Stimulated activated CD8-positive, alpha-beta memory T cell treated with anti-CD3 and anti-CD28 coated beads, Interleukin-15, amount 100 ng/mL, for 4 hours (primary cell): ENCODE results near the gene IQGAP2.

Experiments
- DNase-seq, 2 donors: peaks; one replicate each; pipeline ENCODE4 v3.0.0-alpha.2; 2020; ENCODE audit warnings: low read depth in 2 of 2

Gene IQGAP2

DNA sequence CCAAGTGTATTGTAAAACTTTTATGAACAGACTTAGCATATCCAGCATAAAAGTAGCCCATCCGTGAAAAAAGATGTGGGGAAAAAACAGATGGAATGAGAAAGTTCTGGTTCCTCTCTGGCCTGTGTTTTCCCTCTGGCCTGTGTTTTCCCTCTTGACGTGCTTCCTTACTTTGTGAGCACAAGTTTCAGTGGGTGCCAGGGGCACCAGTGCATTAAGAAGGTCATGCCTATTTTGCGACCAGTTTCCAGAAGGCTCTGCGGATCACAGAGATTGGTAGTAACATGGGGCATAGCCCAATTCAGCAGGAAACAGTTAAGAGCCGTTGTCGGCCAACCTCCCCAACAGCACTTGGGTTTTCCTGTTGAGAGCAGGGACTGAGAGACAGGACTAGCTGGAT is 43.7 kb downstream of the IQGAP2 start:
- no peak for DNase-seq

GRCh38 chr5:76449606-76450005 is 46.5 kb downstream of the IQGAP2 start:
- no peak for DNase-seq

- DNase-seq, result no peak
These were observed 47.0 kb downstream of the IQGAP2 start for GRCh38 chr5:76450054-76450453.

DNA sequence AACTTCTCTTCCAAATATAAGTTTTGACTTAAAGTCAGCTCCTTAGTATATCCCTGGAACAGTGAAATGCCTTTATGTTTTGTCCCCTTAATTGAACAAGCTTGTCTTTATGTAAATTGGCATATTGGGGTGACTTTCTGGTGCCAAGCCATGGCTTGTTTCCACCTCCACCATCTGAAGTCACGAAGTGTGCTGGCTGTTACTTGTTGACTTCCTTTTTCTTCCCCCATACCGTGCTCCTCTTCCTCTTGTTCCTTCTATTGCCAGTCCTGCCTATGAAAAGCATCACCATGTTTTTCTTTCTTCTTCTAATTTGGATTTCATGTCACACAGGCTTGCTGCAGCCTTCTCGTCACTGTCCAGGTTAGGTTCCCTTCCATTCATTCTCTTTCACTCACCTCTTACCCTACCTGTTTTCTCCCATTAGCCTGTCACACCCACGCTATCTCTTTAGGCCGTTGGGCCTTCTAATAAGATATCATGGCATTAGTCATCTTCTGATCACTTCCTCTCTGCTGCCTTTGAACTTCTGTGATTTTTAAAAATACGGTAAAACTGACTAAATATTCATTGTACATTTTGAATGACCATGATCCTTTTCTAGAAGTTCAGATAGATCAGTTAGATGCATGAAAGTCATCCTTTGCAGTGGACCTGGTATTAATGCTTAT is 48.1 kb downstream of the IQGAP2 start:
- DNase-seq, result no peak

DNA sequence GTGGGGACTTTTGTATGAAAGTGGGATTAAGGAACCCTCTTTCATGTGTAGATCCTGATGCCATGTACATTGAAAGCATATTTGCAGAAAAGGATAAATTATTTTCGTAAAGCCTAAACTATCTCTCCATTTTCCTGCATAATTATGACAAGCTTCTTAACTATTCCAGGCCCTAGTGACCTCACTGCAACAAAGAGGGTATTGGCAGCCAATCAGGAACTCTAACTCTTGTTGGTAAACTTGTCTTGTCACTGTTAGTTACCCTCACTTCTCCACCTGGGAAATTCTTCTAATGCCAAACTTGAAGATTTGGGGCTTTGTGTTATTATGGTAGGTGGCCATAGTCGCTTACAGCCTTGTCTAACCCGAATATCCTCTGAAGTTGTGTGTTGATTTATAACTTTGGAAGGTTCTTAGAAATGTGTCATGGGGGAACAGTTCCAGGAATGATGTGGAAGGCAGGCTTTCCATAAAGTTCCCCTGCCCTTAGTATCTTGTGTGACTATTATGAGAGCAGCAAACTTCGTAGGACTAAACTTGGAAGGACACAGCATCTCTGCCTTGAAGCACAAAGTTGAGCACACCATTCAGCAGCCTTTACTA is 52.5 kb downstream of the IQGAP2 start:
- DNase-seq, result no peak

GRCh38 chr5:76456258-76456657 is 53.2 kb downstream of the IQGAP2 start:
- DNase-seq, result no peak

- DNase-seq, result no peak
These were observed 54.8 kb downstream of the IQGAP2 start for GRCh38 chr5:76457674-76458485.

DNA sequence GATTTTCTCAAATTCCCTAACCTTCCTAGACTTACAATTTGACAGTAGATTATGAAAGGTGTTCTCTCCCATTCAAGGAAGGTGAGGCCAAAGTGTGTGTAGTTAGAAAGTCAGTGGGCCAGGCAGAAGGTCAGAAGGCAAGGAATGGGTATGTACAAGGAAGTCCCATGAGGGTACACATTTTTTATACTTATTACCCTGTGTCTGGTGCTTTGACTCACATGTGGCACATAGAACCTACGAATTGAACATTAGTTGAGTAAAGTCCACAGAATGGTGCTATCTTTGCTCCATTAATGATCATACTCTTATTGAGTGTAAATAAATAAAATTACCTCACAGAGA is 55.4 kb downstream of the IQGAP2 start:
- DNase-seq, result no peak

DNA sequence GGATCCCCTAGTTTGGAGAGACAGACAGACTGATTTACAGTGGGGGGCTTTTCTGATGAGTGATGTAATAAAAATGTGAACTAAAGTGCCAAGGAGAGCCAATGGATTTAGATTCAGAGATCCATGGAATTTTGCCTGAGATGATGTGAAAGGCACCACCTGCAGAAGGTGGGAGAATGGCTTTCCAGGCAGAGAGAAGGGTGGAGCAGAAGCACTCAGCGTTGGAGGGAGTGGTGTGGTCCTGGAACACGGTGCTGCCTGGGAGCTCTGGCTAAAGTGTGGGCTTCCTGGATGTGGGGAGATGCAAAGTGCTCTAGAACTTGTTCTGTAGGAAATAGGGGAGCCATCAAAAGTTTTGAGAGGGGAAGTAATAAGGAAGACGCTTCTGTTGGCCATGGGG is 57.0 kb downstream of the IQGAP2 start:
- DNase-seq, result no peak

- no peak for DNase-seq
These were observed 59.1 kb downstream of the IQGAP2 start for GRCh38 chr5:76462097-76462667.

- DNase-seq, result no peak
These were observed 64.1 kb downstream of the IQGAP2 start for GRCh38 chr5:76467216-76467615.

DNA sequence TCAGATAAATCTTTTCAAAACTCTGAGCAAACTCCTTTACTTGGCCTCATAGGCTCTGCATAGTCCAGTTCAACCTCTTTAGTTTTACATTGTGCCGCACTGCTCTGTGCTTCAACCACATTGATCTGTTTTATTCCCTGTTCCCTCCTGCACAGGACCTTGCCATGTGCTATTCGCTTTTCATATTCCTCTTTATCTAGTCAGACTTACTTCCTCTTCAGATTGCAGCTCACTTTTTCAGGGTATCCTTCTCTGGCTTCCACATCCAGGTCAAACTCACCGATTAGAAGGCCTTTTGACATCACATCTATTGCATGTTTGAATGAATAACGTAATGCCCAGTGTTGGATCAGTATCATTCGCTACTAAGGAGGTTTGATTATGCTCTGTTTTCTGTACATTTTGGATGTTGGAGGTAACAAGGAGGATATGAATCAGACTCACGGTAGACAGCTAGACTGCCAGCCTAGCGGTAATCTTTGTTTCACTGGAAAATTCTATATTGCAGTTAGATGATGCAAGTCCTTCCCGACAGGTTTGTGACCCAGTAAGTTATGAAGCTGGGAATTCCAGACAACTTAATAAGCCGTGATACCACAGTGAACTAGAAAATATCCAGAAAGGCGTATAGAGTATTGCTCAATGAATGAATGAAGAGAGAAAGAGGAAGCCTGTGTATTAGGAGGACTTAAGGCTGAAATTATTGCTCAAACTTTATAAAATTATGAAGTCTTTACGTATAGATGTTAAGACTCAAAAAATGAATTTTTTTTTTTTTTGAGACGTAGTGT is 65.7 kb downstream of the IQGAP2 start:
- no peak for DNase-seq

- DNase-seq, result no peak
These were observed 66.7 kb downstream of the IQGAP2 start for GRCh38 chr5:76469656-76470290.

- DNase-seq, result no peak
These were observed 67.9 kb downstream of the IQGAP2 start for GRCh38 chr5:76470976-76471375.

GRCh38 chr5:76471406-76471805 is 68.3 kb downstream of the IQGAP2 start:
- DNase-seq, result no peak

DNA sequence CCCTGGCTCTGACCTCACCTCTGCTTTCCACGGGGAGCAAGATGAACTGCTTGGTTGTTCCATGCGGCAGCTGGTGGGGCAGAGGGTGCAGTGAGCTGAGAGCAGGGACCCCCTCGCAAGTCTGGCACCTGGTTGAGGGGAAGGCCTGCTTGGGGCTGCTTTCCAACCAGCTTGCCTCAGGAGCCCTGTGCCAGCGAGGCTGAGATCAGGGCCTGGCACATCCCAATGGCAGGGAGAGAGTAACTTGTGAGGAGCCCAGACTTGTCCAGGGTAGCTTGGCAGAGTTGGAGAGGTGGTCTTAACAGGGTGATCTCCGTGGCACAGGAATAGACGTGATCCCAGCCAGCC is 68.9 kb downstream of the IQGAP2 start:
- no peak for DNase-seq

DNA sequence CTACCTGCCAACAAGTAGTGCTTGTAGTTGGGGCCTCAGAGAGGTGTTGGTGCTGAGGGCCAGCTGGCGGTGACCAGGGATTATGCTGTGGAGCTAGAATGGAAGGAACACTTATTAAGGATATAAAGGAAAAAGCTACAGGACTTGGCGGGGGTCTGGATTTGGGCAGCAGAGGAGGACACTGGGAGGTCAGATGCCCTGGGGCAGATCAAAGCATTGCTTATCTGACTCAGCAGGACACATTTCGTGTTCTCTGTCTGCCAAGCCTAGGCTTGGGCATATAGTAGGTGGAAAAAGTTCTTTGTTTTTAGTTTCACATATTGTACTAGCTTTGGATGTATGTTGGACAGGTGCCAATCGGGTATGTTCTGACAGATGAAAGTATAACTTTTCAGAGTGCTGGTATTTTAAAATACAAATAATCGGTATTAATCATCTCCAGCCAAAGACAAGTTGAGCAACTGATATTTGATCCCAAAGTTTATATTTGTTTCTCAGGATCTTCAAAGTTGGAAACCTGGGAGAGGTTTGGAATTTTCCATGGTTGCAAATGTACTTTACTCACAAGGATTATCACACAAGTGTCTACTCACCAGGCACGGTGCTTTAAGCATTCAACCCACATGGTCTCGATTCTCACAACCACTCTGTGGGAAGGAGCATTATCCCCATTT is 69.4 kb downstream of the IQGAP2 start:
- DNase-seq, result no peak

GRCh38 chr5:76473009-76473336 is 69.9 kb downstream of the IQGAP2 start:
- DNase-seq, result no peak

- DNase-seq, result peak; percentile 26 to 46
These were observed 70.6 kb downstream of the IQGAP2 start for GRCh38 chr5:76473661-76474060.

- no peak for DNase-seq
These were observed 71.3 kb downstream of the IQGAP2 start for GRCh38 chr5:76474377-76474776.

DNA sequence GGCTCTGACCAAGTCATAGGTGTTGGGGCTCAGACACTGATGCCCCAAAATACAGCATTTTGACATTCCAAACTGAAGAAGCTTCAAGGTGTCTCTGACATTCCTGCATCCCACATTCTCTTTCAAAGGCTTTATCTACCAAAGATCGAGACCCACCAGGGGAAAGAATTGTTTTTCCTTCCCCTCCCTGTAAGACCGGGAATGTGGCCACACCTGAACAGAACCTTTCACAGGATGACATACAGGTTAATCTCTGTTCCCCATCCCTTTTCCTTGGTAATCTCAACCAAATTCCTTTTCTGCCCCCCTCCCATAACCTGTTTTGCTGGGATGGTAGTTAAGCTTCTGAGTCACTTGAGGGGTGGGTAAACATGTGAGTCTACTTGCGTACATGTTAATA is 72.3 kb downstream of the IQGAP2 start:
- no peak for DNase-seq
